ENCODE data around the gene HP1BP3. TPM values are rescaled to one million over a fixed set of nuclear protein-coding genes. Genes with fewer than 3 reads are reported as not detected.

HP1BP3 gene
- total and polyA plus RNA-seq, 2 experiments from 2014 or later, result 89.1 to 112 TPM

- ATAC-seq (no peak), DNase-seq (ENCODE audit: low spot score) (peak; percentile 28)
- H3K9me3 Mint-ChIP-seq, result no peaks in the 10 kb centered on the region
- Histone ChIP-seq H2AFZ (peak overlapping the region; percentile 23; the same call in 1 of the 2 replicates), H3K4me2 (peak overlapping the region; percentile 95), H4K20me1 (replicated peaks; ENCODE audit: insufficient read depth) (peaks cover 21% of the 10 kb centered on the region), H3K9me2 (ENCODE audit: insufficient read depth) (no peaks in the 10 kb centered on the region), H3K27me3 (ENCODE audit: insufficient read depth) (no peaks in the 10 kb centered on the region), H3K79me2 (replicated peaks; ENCODE audit: insufficient read depth) (peaks cover 31% of the 10 kb centered on the region), H3K4me1 (ENCODE audit: insufficient read depth) (peaks cover 19% of the 10 kb centered on the region), H3F3A (replicated peaks; ENCODE audit: low read depth) (peaks cover 19% of the 10 kb centered on the region), H3K36me3 (ENCODE audit: insufficient read depth) (no peaks in the 10 kb centered on the region), H3K4me3 (peak overlapping the region; percentile 95), H3K27ac (ENCODE audit: low read depth) (peak overlapping the region; percentile 92)
- no peaks in the 10 kb centered on the region; the same call in 2 of the 3 replicates for H3K36me3 Mint-ChIP-seq (ENCODE audit: low read depth)
- H3K27me3 Mint-ChIP-seq (ENCODE audit: insufficient read depth, low read depth, poor library complexity), result peaks cover 13% of the 10 kb centered on the region
- peak overlapping the region; percentile 95 for H3K27ac Mint-ChIP-seq
- TF ChIP-seq JUNB (IDR thresholded peaks at IDR 0.05; ENCODE audit: unreplicated experiment) (no peak), ETS1 (IDR thresholded peaks at IDR 0.05) (no peak), ZNF462 (CRISPR knock-in tag; IDR thresholded peaks at IDR 0.05) (no peak), REST (IDR thresholded peaks at IDR 0.05; ENCODE audit: unreplicated experiment) (no peak), CTCF (conservative IDR thresholded peaks at IDR 0.05; ENCODE audit: low read depth in 2 of 2) (no peak), NANOG (IDR thresholded peaks at IDR 0.05; ENCODE audit: borderline replicate concordance) (no peak), CREB1 (CRISPR knock-in tag; IDR thresholded peaks at IDR 0.05; ENCODE audit: low read depth) (no peak), EZH2 (IDR thresholded peaks at IDR 0.05; ENCODE audit: low read depth, unreplicated experiment) (no peak), ZNF114 (CRISPR knock-in tag; IDR thresholded peaks at IDR 0.05) (no peak), POLR2AphosphoS5 (IDR thresholded peaks at IDR 0.05; ENCODE audit: low read depth) (no peak), STAT1 (IDR thresholded peaks at IDR 0.05; ENCODE audit: unreplicated experiment) (no peak)
- peaks cover 13% of the 10 kb centered on the region for H3K4me1 Mint-ChIP-seq
- H3K4me3 Mint-ChIP-seq, result peak overlapping the region; percentile 89
These were observed 1.0 kb upstream of the HP1BP3 start for GRCh38 chr1:20787840-20788795.
